Activated CD8-positive, alpha-beta memory T cell treated with anti-CD3 and anti-CD28 coated beads, Interleukin-2, amount 50 U/mL, for 1 hour (primary cell): ENCODE measurements around the gene AGAP3.

Experiments used
- DNase-seq: peaks from one replicate; pipeline ENCODE4 v3.0.0-alpha.2; 2020; ENCODE audit errors: extremely low read depth

Gene AGAP3

DNA sequence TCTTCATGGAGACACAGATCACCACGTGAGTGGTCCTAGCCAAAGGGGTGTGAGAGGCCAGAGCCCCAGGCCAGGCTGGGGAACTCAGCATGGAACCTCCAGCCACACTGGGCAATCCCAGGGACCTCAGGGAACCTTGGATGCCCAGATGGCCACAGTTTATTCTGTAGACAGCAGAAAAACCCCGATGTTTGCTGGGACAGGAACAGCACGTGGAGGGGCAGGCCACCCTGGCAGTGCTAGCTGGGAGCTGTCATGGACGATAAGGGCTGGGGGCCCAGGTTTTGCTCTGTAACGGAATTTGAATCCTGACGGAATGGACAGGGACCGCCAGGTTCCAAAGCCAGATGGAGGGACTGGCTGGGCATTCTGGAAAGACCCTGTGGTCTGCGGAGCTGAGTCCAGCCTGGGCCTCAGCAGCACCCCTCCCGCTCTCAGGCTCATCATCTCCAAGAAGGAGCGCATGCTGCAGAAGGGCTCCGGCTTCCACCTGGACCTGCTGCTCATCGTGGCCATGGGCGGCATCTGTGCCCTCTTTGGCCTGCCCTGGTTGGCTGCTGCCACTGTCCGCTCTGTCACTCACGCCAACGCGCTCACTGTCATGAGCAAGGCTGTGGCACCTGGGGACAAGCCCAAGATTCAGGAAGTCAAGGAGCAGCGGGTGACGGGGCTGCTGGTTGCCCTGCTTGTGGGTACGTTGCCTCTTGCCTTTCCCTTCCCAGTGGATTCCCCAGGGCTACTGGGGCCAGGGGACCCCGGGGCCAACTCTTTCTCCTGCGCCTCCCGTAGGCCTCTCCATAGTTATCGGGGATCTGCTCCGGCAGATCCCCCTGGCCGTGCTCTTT is 11.2 kb upstream of the AGAP3 start:
- no peak for DNase-seq

DNA sequence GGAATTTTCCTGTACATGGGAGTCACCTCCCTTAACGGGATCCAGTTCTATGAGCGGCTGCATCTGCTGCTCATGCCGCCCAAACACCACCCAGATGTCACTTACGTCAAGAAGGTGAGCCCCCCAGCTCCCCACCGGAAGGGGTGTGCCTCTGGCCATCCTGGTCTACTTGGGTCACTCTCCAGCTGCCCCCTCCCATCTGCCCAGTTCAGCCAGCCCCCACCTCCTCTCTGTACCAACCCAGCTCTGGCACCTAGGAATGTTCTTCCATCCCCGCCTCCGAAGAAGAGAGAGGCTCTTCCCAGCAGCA is 10.7 kb upstream of the AGAP3 start:
- no peak for DNase-seq

DNA sequence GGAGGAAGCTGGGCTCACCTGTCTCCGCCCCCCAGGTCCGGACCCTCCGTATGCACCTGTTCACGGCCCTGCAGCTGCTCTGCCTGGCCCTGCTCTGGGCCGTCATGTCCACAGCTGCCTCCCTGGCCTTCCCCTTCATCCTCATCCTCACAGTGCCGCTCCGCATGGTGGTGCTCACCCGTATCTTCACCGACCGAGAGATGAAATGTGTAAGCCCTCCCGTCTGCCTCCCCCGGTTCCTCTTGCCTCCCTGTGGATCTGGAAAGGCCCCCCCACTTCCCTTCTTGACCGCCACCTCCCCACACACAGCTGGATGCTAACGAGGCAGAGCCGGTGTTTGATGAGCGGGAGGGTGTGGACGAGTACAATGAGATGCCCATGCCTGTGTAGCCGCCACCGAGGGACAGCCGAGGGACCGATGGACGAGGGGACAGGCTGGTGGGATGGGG is 10.3 kb upstream of the AGAP3 start:
- DNase-seq, result no peak

DNA sequence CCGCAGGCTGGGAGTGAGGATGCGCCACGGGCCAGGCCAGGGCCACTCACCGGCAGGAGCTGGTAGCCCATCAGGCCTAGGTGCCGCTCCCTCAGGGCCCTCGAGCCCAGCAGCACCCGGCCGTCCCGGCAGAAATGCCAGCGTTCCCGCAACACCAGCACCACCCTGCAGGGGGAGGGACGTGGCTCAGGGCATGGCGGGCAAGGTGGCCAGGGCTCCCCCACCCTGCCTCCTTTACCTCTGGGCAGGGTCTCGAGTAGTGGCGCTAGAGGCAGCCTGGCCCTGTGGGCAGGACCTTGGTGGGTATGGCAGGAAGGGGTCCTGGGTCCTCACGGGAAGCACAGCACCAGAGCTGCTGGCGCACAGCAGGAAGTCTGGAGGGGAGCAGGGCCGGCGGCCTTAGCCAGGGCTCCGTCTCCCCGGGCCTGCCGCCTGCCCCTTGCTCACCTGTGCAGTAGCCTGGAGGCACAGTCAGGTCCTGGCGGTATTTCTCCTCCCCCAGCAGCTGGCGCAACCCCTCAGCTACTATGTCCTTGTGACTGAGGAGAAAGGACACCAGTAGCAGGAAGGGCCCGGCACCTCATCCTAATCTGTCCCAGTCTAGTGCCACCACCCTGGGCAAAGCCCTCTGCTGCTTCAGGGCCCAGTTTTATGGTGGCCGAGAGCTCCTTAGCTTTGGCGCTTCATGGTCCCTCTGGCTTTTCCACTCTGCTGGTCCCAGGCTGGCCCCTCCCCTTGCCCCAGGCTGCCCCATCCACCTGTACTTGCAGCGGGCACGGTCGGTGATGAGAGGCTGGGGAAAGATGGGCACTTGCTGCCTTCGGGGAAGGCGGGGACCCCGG is 9.2 kb upstream of the AGAP3 start:
- DNase-seq, result no peak

DNA sequence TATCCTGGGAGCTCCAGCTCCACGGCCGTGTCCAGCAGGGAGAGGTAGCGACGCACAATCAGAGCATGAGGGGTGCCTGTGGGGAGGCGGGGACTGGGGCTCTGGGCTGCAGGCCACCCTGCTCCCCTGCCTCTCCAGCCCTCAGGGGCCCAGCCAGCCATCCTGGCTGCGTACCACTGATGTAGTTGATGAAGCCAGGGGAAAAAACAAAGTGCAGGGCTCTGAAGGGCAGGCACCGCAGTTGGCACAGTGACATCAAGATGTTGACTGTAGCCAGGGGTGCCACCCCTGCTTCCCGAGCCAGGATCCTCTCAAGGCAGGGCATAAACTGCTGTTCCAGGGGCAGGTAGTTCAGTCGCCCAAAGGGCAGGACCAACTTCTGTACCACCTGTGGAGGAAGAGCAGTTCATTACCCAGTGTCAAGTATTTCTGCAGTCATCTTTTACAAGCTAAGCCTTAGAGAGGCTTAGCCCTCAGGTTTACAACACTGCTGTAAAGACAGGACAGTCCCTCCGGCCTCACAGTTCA is 8.5 kb upstream of the AGAP3 start:
- no peak for DNase-seq

DNA sequence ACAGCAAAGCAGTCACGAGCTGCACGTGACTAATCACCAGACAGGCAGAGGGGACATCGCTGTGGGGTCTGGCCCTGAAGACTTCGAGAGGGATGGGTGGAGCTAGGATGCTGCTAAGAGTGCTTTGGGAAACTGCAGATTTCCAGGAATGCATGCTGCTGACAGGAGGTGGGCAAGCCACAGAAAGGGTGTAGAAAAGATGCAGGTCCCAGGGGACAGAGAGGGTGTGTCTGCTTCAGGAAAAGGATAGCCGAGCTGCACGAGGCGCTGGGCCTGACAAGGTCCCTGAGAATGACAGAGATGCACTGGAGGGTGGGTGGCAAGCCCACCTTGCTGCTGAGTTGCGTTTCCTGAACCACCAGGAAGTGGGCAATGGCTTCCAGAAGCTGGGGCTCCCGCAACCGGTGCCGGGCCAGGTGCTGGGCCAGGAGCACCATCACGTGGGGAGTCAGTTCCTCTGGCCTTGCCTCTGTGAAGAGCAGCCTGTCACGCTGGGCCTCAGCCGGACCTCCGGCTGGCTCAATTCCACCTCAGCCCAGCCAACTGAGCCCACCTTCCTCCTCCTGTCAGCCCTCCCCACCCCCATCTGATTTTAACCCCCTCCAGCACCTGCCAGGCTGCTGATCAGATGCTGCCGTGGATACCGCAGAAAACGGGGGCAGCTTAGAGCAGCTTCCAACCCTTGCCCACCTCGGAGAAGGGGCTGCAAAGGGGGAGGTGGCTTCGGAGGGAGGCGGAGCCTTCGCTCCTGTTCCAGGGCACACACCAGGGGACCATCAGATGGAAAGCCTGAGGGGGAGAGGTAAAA is 7.8 kb upstream of the AGAP3 start:
- DNase-seq, result no peak

DNA sequence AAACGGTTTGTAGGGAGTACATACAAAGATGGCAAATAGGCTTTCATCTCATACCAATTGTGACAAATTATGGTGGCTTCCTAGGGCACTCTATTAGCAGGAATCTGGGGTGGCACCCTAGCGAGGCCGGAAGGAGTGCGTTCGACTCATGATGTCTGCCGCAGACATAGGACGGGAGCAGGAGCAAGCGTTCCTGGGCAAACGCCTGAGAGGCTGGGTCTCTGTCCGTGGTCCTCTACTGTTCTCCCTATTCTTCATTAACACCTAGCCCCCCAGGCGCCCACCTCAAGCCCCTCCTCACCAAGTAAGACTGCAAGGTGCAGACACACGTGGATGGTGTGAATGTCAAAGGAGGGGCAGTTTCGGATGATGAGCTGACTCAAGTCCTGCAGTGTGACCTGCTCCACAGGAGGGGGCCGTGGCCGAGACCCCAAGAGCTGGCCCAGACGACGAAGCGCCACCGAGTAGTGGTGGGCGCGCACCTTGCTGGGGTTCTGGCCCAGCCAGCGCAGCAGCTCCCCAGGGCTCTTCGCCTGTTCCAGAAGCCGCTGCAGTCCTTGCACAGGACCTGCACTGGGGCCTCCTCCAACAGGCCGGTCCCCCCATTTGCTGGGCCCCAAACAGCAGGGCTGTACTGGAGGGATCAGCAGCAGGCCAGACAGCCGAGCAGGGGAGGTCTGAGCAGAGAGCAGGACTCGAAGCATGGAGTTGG is 6.9 kb upstream of the AGAP3 start:
- DNase-seq, result no peak

DNA sequence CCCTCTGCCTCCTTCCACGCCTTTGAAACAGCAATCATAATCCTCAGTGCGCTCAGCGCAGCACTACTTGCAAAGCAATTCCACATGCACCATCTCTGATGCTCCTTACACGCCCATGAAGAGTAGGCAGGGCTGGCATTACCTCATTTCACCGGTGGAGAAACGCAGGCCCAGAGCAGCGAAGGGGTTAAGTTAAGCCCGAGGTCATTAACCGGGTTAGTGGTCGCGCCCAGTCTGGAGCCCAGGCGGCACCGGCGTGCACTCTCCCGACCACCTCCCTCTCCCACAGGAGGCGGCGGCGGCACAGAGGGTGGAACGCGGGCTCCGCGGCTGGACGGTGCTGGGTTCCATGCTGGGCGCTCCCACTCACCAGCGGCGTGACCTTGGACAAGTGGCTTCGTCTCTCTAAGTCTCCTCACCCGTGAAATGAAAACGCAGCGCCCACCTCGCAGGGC is 6.2 kb upstream of the AGAP3 start:
- no peak for DNase-seq

DNA sequence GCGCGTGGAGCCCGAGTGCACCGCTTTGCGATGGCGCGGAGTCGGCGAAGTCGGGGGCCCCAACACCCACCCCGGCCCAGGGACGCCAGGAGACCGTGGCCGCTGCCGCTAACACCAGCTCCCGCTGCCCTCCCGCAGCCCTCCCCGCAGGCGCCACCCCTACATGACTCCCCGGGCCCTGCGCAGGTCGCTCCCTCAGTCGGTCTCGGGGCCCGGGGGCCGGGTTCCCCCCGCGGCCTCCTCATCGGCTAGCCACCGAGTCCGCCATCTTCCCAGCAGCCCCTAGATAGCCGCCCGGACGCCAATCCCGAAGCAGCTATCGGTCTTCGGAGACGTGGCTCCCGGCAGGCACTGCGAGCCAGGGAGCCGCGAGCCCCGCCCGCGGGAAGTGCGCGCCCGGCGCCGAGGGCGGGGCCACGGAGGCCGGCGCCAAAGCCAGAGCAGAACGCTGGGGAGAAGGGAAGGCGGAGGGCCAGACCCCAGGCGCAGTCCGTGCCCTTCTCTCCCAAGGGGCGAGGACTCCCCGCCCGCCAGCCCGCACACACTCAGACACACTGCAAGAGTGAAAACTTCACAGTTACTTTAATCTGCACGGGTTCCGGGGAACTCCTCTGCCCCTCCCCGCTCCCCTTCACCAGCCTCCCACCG is 5.6 kb upstream of the AGAP3 start, which contains the start of gene FASTK:
Gene FASTK, minus strand, starts transcription at position 288 of the 648 bp plus-strand sequence. Its CDS starts 43 bp downstream, at position 245.
- peak; percentile 68 for DNase-seq

DNA sequence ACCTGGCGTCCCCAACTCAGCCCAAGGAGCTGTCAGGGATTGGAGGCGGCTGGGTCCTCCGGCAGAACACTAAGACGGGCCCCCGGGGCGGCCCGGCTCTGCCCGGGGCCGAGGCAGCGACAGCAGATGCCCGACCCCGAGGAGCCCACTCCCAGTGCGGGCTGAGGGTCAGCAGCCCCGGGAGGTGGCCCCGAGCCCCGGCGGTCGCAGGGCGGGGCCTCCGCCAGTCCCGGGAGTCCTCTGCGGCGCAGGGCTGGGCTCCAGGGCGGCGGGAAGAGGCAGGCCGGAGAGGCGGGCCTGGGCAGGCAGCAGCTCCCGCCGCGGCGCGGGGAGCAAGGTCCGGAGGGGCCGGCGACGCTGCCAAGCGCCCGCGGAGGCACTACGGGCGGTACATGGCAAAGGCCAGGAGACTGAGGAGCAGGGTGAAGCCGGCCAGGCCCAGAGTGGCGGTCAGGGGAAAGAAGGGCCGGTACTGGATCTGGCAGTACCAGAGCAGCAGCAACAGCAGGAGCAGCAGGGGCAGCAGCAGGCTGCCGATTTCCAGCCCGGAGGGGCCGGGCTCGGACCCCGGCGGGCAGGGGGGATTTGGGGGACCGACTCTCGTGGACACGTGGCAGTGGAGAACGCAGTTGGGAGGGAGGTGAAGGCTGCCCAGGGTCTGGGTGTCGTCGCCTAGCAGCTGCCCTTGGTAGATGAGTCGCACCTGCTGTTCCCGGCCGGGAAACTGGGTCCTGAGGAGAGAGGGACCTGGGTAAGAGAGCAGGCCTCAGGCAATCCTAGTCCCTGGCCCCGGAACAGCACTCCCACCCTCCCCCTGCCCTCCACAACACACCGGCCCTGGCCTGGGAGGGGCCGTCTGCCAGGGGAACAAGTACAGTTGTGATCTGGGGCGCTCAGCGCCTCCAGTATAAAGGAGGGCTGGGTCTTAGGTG is 4.8 kb upstream of the AGAP3 start:
- no peak for DNase-seq

DNA sequence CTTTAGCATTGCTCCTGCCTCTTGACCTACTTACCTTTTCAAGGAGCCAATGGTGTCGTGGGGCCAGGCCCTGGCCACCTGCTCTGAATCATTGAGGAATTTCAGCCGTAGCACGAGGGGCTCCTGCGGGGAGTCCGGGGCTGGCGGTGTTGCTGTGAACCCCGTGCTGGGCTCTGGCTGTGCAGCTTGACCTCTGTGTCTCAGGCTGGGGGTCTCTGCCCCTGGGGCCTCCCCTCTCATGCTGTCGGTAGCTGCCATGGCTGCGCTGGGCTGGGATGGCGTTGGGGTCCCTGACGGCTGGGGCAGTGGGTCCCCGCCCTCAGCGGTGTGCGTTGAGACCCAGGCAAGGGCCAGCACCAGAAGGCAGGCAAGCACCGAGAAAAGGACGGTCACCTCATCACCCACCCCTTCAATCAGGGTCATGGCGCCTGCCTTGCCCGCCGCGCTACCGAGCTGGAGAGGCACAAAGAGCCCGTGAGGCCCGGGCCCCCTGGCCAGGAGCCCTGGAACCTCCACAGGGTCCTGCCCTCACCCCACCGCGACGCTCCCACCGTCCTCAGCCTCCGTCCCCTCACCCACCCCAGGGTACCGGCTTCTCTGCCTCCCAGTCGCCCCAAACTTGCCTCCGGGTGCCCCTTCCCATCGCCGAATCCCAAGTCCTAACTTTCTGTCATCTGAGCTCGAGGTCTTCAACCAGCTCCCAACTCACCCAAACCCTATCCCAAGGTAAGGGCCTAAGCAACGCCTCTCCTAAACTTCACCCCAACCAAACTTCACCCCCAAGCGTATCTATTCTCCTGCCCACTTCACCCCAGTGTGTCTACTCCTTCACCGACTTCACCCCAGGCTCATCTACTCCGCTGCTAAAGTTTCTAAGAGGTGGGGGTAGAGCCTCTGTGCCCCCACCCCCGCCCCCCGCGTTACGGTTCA is 3.9 kb upstream of the AGAP3 start:
- DNase-seq, result no peak

DNA sequence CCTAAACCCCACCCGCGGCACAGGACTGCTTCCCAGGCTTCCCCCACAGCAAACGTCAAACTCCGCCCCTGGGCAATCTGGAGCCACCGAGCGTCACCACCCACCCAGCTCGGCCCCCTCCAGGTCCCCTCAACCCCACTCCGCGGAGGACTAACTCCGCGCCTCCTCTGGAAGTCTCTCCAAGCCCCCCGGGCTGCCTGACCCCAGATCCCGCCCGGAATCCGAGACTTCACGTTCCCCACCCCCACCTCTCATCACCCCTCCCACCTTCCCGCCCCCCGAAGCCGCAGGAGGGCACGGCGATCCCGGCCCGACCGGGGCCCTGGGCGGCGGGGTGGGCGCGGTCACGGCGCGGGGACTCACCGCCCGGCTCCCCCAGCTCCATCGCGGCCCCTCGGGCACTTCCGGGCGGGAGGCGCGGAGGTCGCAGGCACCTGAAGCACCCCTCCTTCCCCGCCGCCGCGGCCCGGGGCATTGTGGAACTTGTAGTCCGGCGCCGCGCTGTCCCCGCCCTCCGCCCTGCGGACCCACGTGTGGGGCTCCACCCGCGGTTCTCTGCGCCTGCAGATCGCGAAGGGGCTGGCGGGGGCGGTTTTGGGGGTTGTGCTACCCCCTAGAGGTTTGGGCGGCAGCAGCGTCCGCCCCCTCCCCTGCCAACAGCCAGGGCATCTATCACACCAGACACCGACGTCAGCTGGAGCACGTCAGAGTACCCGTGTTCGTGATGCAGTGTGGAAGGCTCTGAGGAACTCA is 3.0 kb upstream of the AGAP3 start, which contains the start of gene TMUB1:
Gene TMUB1, minus strand, starts transcription at position 423 of the 753 bp plus-strand sequence. CDS start 930 bp downstream, outside the sequence.
- DNase-seq, result peak; percentile 81

DNA sequence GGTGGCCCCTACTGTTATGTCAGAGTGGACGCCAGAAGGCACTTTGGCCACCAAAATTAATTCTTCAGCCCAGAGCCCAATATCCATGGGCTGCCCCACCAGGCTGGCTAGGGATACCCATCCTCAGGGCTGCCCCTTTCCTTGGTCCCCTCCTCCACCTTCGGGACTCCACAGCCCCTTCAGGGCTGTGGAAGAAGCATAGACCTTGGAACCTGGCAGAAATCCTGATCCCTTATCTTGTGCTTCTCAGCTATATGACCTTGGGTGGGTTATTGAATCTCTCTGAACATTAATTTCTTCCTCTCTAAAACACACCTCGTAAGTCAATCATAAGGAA is 2.5 kb upstream of the AGAP3 start:
- no peak for DNase-seq

DNA sequence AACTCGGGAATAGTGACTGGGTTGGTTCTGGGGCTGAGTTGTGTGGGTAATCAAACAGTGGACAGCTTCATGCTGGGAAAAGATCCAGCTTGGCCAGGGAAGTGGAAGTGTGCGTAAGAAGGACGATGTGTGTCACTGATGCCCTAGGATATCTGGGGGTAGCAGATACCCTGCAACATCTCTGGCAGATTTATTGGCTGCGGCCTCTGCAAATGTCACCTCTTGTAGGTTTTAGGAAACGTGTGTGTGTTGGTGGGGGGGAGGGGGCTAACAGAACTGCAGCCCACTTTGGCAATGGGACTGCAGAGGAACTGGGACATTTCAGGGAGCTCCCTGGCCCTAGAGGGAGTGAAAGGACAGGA is 965 bp upstream of the AGAP3 start:
- DNase-seq, result no peak

DNA sequence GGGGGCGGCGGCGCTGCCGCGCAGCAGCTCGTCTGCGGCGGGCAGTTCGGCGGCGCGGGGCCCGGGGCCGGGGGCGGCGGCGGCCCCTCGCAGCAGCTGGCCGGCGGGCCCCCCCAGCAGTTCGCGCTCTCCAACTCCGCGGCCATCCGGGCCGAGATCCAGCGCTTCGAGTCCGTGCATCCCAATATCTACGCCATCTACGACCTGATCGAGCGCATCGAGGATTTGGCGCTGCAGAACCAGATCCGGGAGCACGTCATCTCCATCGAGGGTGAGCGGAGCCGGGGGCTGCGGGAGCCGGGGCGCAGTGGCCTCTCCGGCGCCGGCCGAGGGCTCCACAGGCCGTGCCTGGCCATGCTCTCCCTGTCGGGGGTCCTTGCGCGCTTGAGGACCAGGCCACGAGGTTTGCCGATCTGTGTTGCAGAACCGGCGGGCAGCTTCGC is 548 bp downstream of the AGAP3 start:
- DNase-seq, result no peak

DNA sequence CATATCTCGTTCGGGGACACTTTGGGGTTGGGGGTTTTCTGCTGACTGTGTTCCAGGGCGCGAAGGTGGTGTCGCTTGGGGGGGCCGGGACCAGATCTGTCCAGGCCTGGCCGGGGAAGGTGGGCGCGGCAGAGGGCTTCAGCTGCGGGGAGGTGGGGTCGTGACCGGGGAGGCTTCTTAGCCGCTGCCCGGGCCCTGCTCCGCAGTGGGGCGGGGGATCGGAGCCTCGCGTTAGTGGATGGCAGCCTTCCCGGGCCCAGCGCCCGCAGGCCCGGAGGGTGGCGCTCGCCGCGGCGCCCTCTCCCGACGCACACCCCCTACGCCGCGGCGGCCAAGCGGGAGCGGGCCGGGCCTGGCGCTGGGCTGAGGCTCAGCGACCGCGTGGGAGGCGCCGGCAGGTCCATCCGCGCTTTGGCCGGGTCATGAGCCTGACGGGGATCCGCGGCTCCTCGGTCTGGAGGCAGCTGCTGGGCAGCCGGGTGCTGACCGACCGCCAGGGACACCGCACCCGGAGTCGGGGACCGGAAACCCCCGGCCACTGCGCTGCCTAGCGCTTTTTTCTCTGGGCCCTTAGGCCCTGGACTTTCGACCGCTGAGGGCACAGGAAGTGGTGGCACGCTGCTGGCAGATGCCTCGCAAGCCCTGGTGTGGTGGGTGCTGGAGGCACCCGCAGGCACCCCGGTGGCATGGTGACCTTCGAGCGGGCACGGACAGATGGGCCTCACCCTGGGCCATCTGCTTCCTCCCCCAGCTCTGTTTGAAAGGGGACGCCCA is 1.2 kb downstream of the AGAP3 start:
- no peak for DNase-seq
